GM12878 (cell line): ENCODE data around the gene TEKT3. TPM values are rescaled to one million over a fixed set of nuclear protein-coding genes. Genes with fewer than 3 reads are reported as not detected.

Experiments
- ATAC-seq: fragments of 200-7000 bp; cut with Tn5 transposase; 3 replicates; pipeline ENCODE4 v1.9.1; 2020; ENCODE audit warnings: mild to moderate bottlenecking, moderate library complexity
- BruUV-seq: library from RNA; stranded (reverse); fragments of 400-500 nt; replicated peaks from 2 replicates; lab custom pipeline; 2021; lab: Mats Ljungman, UMichigan
- CTCF ChIA-PET: fragments of 300-600 bp; sonication (Branson Sonifier 250); formaldehyde crosslinking; extraction: SDS; loops from one replicate; lab custom pipeline; 2021; ENCODE audit warnings: inconsistent platforms; lab: Yijun Ruan, JAX
- POLR2A ChIA-PET: fragments of 350-600 bp; formaldehyde crosslinking; extraction: SDS; loops from one replicate; lab custom pipeline; 2021; ENCODE audit warnings: inconsistent platforms; lab: Charles Lee
- RAD21 ChIA-PET: fragments of 300-600 bp; sonication (Branson Sonifier 250); formaldehyde crosslinking; loops from one replicate; lab custom pipeline; 2023; ENCODE audit warnings: antibody characterized with exemption; ENCODE audit not compliant: unreplicated experiment; lab: Charles Lee
- SMC1A ChIA-PET: fragments of 300-600 bp; sonication (Branson Sonifier 250); formaldehyde crosslinking; loops from one replicate; lab custom pipeline; 2023; ENCODE audit not compliant: unreplicated experiment, uncharacterized antibody; lab: Charles Lee
- DNase-seq: peaks from one replicate; pipeline ENCODE4 v3.0.0-alpha.2; 2011; ENCODE audit warnings: low read depth, low spot score
- FAIRE-seq: peaks from 3 replicates; lab custom pipeline; 2011; peaks lifted over from hg19 to GRCh38; lab: Jason Lieb, UNC
- H2AFZ ChIP-seq: 2 replicates; pipeline ENCODE4 v1.6.0; 2011; ENCODE audit warnings: low read depth, low read length, control low read depth; ENCODE audit not compliant: control insufficient read depth
- H3K27ac ChIP-seq: 2 replicates; pipeline ENCODE4 v1.5.1; 2011; ENCODE audit warnings: control low read depth; ENCODE audit not compliant: control insufficient read depth, insufficient read depth
- H3K27me3 ChIP-seq, 2 experiments: replicated peaks in 1 of 2; 2 replicates each; pipeline versions ENCODE4 v1.6.0 to v1.6.1; 2011; ENCODE audit warnings: low read length in 1 of 2; ENCODE audit not compliant: control insufficient read depth in 2 of 2, insufficient read depth in 2 of 2
- H3K36me3 ChIP-seq, 2 experiments: 2 replicates each; pipeline ENCODE4 v1.5.1; 2011; ENCODE audit warnings: low read length in 1 of 2; ENCODE audit not compliant: control insufficient read depth in 2 of 2, insufficient read depth in 2 of 2
- H3K4me1 ChIP-seq: 2 replicates; pipeline ENCODE4 v1.6.1; 2011; ENCODE audit warnings: mild to moderate bottlenecking, low read length, moderate library complexity, mixed read lengths; ENCODE audit not compliant: control insufficient read depth, insufficient read depth
- H3K4me2 ChIP-seq: 2 replicates; pipeline ENCODE4 v1.6.0; 2011; ENCODE audit warnings: control low read depth; ENCODE audit not compliant: control insufficient read depth, insufficient read depth
- H3K4me3 ChIP-seq: fragments of 200-600 bp; sonication (generic); 2 replicates; pipeline ENCODE4 v1.5.1; 2016
- H3K79me2 ChIP-seq: 2 replicates; pipeline ENCODE4 v1.6.0; 2011; ENCODE audit warnings: low read length; ENCODE audit not compliant: control insufficient read depth, insufficient read depth
- H3K9ac ChIP-seq: 2 replicates; pipeline ENCODE4 v1.8.0; 2011; ENCODE audit warnings: low read length, control low read depth, mixed read lengths; ENCODE audit not compliant: control insufficient read depth, insufficient read depth
- H3K9me3 ChIP-seq: replicated peaks from 3 replicates; pipeline ENCODE4 v1.5.1; 2011; ENCODE audit warnings: mild to moderate bottlenecking, low read length; ENCODE audit not compliant: control insufficient read depth, insufficient read depth
- H4K20me1 ChIP-seq: 2 replicates; pipeline ENCODE4 v1.6.0; 2011; ENCODE audit not compliant: control insufficient read depth, insufficient read depth
- ATF3 ChIP-seq: IDR thresholded peaks from 2 replicates; pipeline ENCODE4 v1.6.1; 2011; ENCODE audit warnings: low read depth, mild to moderate bottlenecking, low read length, moderate library complexity, borderline replicate concordance; ENCODE audit errors: extremely low read depth
- CBX5 ChIP-seq: sonication (generic); IDR thresholded peaks from 2 replicates; pipeline ENCODE4 v1.6.1; 2016; ENCODE audit warnings: low read depth, moderate library complexity, mild to moderate bottlenecking, inconsistent platforms
- CEBPZ ChIP-seq: fragments of 150-350 bp; IDR thresholded peaks from 2 replicates; pipeline ENCODE4 v1.6.1; 2016; ENCODE audit warnings: low read depth, low read length
- ETV6 ChIP-seq, 2 experiments: fragments of 450-650 bp in 1 of 2; IDR thresholded peaks in 1 of 2; conservative IDR thresholded peaks in 1 of 2; 2 replicates each; pipeline ENCODE4 v1.6.1; 2014; ENCODE audit warnings: antibody characterized with exemption in 1 of 2, borderline replicate concordance in 1 of 2, low read depth in 1 of 2, mild to moderate bottlenecking in 1 of 2, moderate library complexity in 1 of 2
- FOXK2 ChIP-seq: fragments of 450-650 bp; IDR thresholded peaks from 2 replicates; pipeline ENCODE4 v1.6.1; 2017; ENCODE audit warnings: mild to moderate bottlenecking, moderate library complexity
- HDGF ChIP-seq: fragments of 450-650 bp; IDR thresholded peaks from 2 replicates; pipeline ENCODE4 v1.6.1; 2016; ENCODE audit warnings: antibody characterized with exemption
- NFYA ChIP-seq: IDR thresholded peaks from 2 replicates; pipeline ENCODE4 v1.6.1; 2011; ENCODE audit warnings: low read depth, mild to moderate bottlenecking, low read length, improper control_type of control experiment, borderline replicate concordance
- POLR2A ChIP-seq: IDR thresholded peaks from 2 replicates; pipeline ENCODE4 v1.6.1; 2011; ENCODE audit warnings: low read depth, mild to moderate bottlenecking, low read length
- POLR2AphosphoS2 ChIP-seq: IDR thresholded peaks from 2 replicates; pipeline ENCODE4 v1.6.1; 2011; ENCODE audit warnings: low read depth, mild to moderate bottlenecking, low read length, improper control_type of control experiment, moderate library complexity
- PRDM15 ChIP-seq: fragments of 450-650 bp; formaldehyde crosslinking; IDR thresholded peaks from 2 replicates; pipeline ENCODE4 v1.4.0; 2020; ENCODE audit warnings: mild to moderate bottlenecking, moderate library complexity
- SUZ12 ChIP-seq: fragments of 200-600 bp; sonication (generic); IDR thresholded peaks from one replicate; pipeline ENCODE4 v1.6.1; 2018; ENCODE audit warnings: antibody characterized with exemption, mild to moderate bottlenecking; ENCODE audit not compliant: unreplicated experiment
- TBL1XR1 ChIP-seq: IDR thresholded peaks from 2 replicates; pipeline ENCODE4 v1.6.1; 2012; ENCODE audit warnings: low read depth, low read length, improper control_type of control experiment
- TCF12 ChIP-seq: IDR thresholded peaks from 2 replicates; pipeline ENCODE4 v1.6.1; 2011; ENCODE audit warnings: low read depth, mild to moderate bottlenecking, low read length
- WRNIP1 ChIP-seq: IDR thresholded peaks from 2 replicates; pipeline ENCODE4 v1.6.1; 2011; ENCODE audit warnings: low read depth, low read length, improper control_type of control experiment, borderline replicate concordance
- YY1 ChIP-seq: IDR thresholded peaks from 2 replicates; pipeline ENCODE4 v1.6.1; 2011; ENCODE audit warnings: low read depth, mild to moderate bottlenecking, low read length
- WGBS: methylation state at CpG from one replicate; pipeline ENCODE4 v1.1.6; 2016; ENCODE audit warnings: low lambda C conversion rate; ENCODE audit not compliant: insufficient replicate concordance, insufficient coverage; ENCODE audit errors: missing lambda C conversion rate; 5-methylcytosine and 5-hydroxymethylcytosine counted together
- in situ Hi-C: fragments of 300-500 bp; cut with MboI; formaldehyde crosslinking; loops from 9 replicates; pipeline ENCODE4 v1.14.3; 2018; ENCODE audit warnings: mixed read lengths
- intact Hi-C: fragments of 100-400 bp; cut with micrococcal nuclease; formaldehyde crosslinking; loops from one replicate; pipeline ENCODE4 v1.14.2; 2022; ENCODE audit not compliant: unreplicated experiment
- polyA plus RNA-seq, 11 experiments: library from polyadenylated mRNA; depleted of rRNA in 4 of 11; unstranded in 6 of 11; stranded (reverse) in 5 of 11; fragments of >200 nt; fragmentation: Nextera tagmentation in 4 of 11; fragmentation: Illumina TruSeq in 1 of 11; extraction: Ambion mirVana in 4 of 11; extraction: Trizol in 1 of 11; gene quantifications; 1 replicate in 1 of 11; 2 replicates in 10 of 11; pipeline versions ENCODE4 v1.2.1 to v1.2.3, GENCODE V29; 2011 to 2016; ENCODE audit warnings: inconsistent platforms in 2 of 11, missing spikeins in 2 of 11, low read depth in 1 of 11
- total RNA-seq, 4 experiments: library from RNA; depleted of rRNA in 3 of 4; stranded (reverse); fragments of >200 nt in 3 of 4; fragmentation: Illumina TruSeq in 1 of 4; extraction: Trizol in 1 of 4; gene quantifications; 2 replicates each; pipeline versions ENCODE4 v1.2.1 to v1.2.3, GENCODE V29; 2013 to 2021

TEKT3 gene
- total and polyA plus RNA-seq, 10 of the 15 experiments (the other 5 are each of a cell fraction or from before 2014, with no cell fraction given), result 0.15 TPM; not detected in 9

GRCh38 chr17:15361592-15361991 lies 20.2 kb upstream of the TEKT3 start (continued):
- TF ChIP-seq PRDM15 (CRISPR knock-in tag), result no peak
- TF ChIP-seq CBX5, result no peak
- no peak for TF ChIP-seq TCF12
- no peak for TF ChIP-seq HDGF

- Histone ChIP-seq H2AFZ (no peak overlapping the region), H4K20me1 (no peaks in the 10 kb centered on the region), H3K79me2 (no peaks in the 10 kb centered on the region), H3K4me1 (no peaks in the 10 kb centered on the region), H3K9ac (no peak overlapping the region), H3K4me3 (no peak overlapping the region), H3K36me3 (no peaks in the 10 kb centered on the region), H3K4me2 (no peak overlapping the region), H3K27me3 (no peaks in the 10 kb centered on the region), H3K27ac (no peak overlapping the region), H3K9me3 (no peaks in the 10 kb centered on the region)
- ChIA-PET POLR2A (no interaction called here), RAD21 (no interaction called here), SMC1A (interaction anchor here (0.6 kb wide), 1 partner anchor 46 kb away, joined by 5 read pairs; no protein-coding TSS in a partner anchor), CTCF (no interaction called here)
- intact Hi-C loops (no loop called here), in situ Hi-C loops (no loop called here)
- 30% methylated on average over 7 of the region's 7 CpGs for WGBS
- FAIRE-seq (no peak), DNase-seq (no peak), ATAC-seq (no peak)
- no TSS peak for BruUV-seq
- TF ChIP-seq NFYA (no peak), SUZ12 (no peak), YY1 (no peak), POLR2AphosphoS2 (no peak), ETV6 (conservative IDR thresholded peaks at IDR 0.05 in 1 of 2, IDR thresholded peaks at IDR 0.05 in 1 of 2; ENCODE audit: borderline replicate concordance in 1 of 2, low read depth in 1 of 2) (no peak), ATF3 (no peak), POLR2A (no peak), FOXK2 (no peak), CEBPZ (no peak), WRNIP1 (no peak), TBL1XR1 (no peak)
These were observed 19.8 kb upstream of the TEKT3 start for GRCh38 chr17:15361151-15361550.
